K562 (cell line): ENCODE measurements around the gene DENND6B. TPM values are rescaled to one million over a fixed set of nuclear protein-coding genes. Genes with fewer than 3 reads are reported as not detected.
"Not testable (repeated sequence)": the region's sequence is repeated elsewhere in the genome, so short reads cannot be mapped to it uniquely, and the experiment has no call there.

Experiments
- ATAC-seq: fragments of 200-7000 bp; cut with Tn5 transposase; 3 replicates; pipeline ENCODE4 v1.9.1; 2020; ENCODE audit warnings: moderate library complexity
- BruUV-seq: library from RNA; stranded (reverse); fragments of 400-500 nt; replicated peaks from 2 replicates; lab custom pipeline; 2021; lab: Mats Ljungman, UMichigan
- CTCF ChIA-PET: fragments of 300-600 bp; formaldehyde crosslinking; extraction: SDS; loops from one replicate; lab custom pipeline; 2021; ENCODE audit warnings: low intra/inter-chr PET ratio; lab: Yijun Ruan, JAX
- POLR2A ChIA-PET: fragments of 300-600, 350-650 bp; sonication (Branson Sonifier 250); formaldehyde crosslinking; extraction: SDS; loops from one replicate; lab custom pipeline; 2021; ENCODE audit warnings: antibody characterized with exemption, inconsistent platforms; lab: Yijun Ruan, JAX
- DNase-seq, 4 experiments: peaks; one replicate each; pipeline versions ENCODE4 v3.0.0 to v3.0.0-alpha.2; 2011 to 2018; ENCODE audit warnings: low spot score in 3 of 4, mixed read lengths in 3 of 4; ENCODE audit errors: extremely low read depth in 1 of 4
- FAIRE-seq: peaks from 2 replicates; lab custom pipeline; 2011; peaks lifted over from hg19 to GRCh38; lab: Jason Lieb, UNC
- H2AFZ ChIP-seq: 2 replicates; pipeline ENCODE4 v1.6.0; 2011; ENCODE audit warnings: low read depth, low read length, control low read depth, inconsistent platforms
- H3K27ac ChIP-seq: fragments of 200-600 bp; 3 replicates; pipeline ENCODE4 v1.8.0; 2011; ENCODE audit warnings: low read depth, mild to moderate bottlenecking, control low read depth, inconsistent platforms, low read length, moderate library complexity, mixed read lengths; ENCODE audit errors: extremely low read depth
- H3K27me3 ChIP-seq, 2 experiments: fragments of 300-600 bp in 1 of 2; 2 replicates in 1 of 2; 3 replicates in 1 of 2; pipeline versions ENCODE4 v1.6.0 to v1.8.0; 2011; ENCODE audit warnings: inconsistent platforms in 2 of 2, low read length in 2 of 2, mild to moderate bottlenecking in 1 of 2, mixed read lengths in 1 of 2, moderate library complexity in 1 of 2; ENCODE audit not compliant: control insufficient read depth in 2 of 2, insufficient read depth in 2 of 2
- H3K36me3 ChIP-seq: fragments of 300-600 bp; 3 replicates; pipeline ENCODE4 v1.8.0; 2011; ENCODE audit warnings: mild to moderate bottlenecking, low read length, inconsistent platforms; ENCODE audit not compliant: control insufficient read depth, insufficient read depth
- H3K4me1 ChIP-seq, 2 experiments: fragments of 200-600 bp in 1 of 2; replicated peaks in 1 of 2; 2 replicates in 1 of 2; 3 replicates in 1 of 2; pipeline versions ENCODE4 v1.5.1 to v1.8.0; 2011; ENCODE audit warnings: inconsistent platforms in 2 of 2, low read length in 2 of 2, mild to moderate bottlenecking in 1 of 2, mixed read lengths in 1 of 2, moderate library complexity in 1 of 2; ENCODE audit not compliant: control insufficient read depth in 2 of 2, insufficient read depth in 2 of 2
- H3K4me2 ChIP-seq: 2 replicates; pipeline ENCODE4 v1.6.1; 2011; ENCODE audit warnings: low read length, control low read depth, inconsistent platforms, mixed read lengths; ENCODE audit not compliant: insufficient read depth
- H3K4me3 ChIP-seq: fragments of 200-600 bp; sonication (generic), shearing (Covaris generic); 2 replicates; pipeline ENCODE4 v1.5.1; 2016; ENCODE audit warnings: control low read depth, inconsistent platforms
- H3K79me2 ChIP-seq: fragments of 200-600 bp; 3 replicates; pipeline ENCODE4 v1.8.0; 2011; ENCODE audit warnings: low read length, inconsistent platforms; ENCODE audit not compliant: control insufficient read depth, insufficient read depth
- H3K9ac ChIP-seq, 2 experiments: 2 replicates each; pipeline versions ENCODE4 v1.6.0 to v1.6.1; 2011; ENCODE audit warnings: low read depth in 2 of 2, low read length in 2 of 2, control low read depth in 1 of 2, inconsistent platforms in 1 of 2, mild to moderate bottlenecking in 1 of 2, mixed read lengths in 1 of 2; ENCODE audit not compliant: insufficient read depth in 1 of 2
- H3K9me1 ChIP-seq: one replicate; pipeline ENCODE4 v1.6.0; 2011; ENCODE audit warnings: inconsistent platforms, mild to moderate bottlenecking, low read length, moderate library complexity; ENCODE audit not compliant: control insufficient read depth, insufficient read depth
- H3K9me3 ChIP-seq: replicated peaks from 2 replicates; pipeline ENCODE4 v1.5.1; 2011; ENCODE audit warnings: low read depth, low read length, inconsistent platforms; ENCODE audit not compliant: control insufficient read depth, insufficient read depth
- H4K20me1 ChIP-seq: replicated peaks from 2 replicates; pipeline ENCODE4 v1.6.1; 2011; ENCODE audit warnings: low read length, inconsistent platforms, mixed read lengths; ENCODE audit not compliant: control insufficient read depth, insufficient read depth
- USF1 ChIP-seq: sonication (generic); formaldehyde crosslinking; IDR thresholded peaks from 2 replicates; pipeline ENCODE4 v1.9.0; 2022; ENCODE audit warnings: mild to moderate bottlenecking, missing genetic modification reagents
- ZBTB33 ChIP-seq: sonication (generic); formaldehyde crosslinking; IDR thresholded peaks from 2 replicates; pipeline ENCODE4 v1.8.1; 2023; ENCODE audit warnings: mild to moderate bottlenecking, missing genetic modification reagents
- WGBS: fragments of 100-300 bp; shearing (Covaris generic); methylation state at CpG from one replicate; pipeline ENCODE4 v1.1.6; 2016; ENCODE audit warnings: low coverage, mixed read lengths; ENCODE audit not compliant: insufficient coverage; ENCODE audit errors: missing lambda C conversion rate; 5-methylcytosine and 5-hydroxymethylcytosine counted together
- in situ Hi-C: fragments of 300-500 bp; cut with MboI; formaldehyde crosslinking; loops from 4 replicates; pipeline ENCODE4 v1.15.0; 2018; ENCODE audit warnings: inconsistent platforms, mixed read lengths
- intact Hi-C: fragments of 100-400 bp; cut with micrococcal nuclease; formaldehyde crosslinking; loops from 2 replicates; pipeline ENCODE4 v1.14.2; 2022
- polyA plus RNA-seq, 8 experiments: library from polyadenylated mRNA; depleted of rRNA in 4 of 8; stranded (reverse) in 5 of 8; unstranded in 3 of 8; fragments of >200 nt; fragmentation: Nextera tagmentation in 2 of 8; fragmentation: Illumina TruSeq in 1 of 8; extraction: Ambion mirVana in 2 of 8; extraction: Trizol in 1 of 8; gene quantifications; 2 replicates each; pipeline versions ENCODE4 v1.2.1 to v1.2.3, GENCODE V29; 2011 to 2014; ENCODE audit warnings: inconsistent platforms in 1 of 8, missing spikeins in 1 of 8
- total RNA-seq, 7 experiments: library from RNA; depleted of rRNA in 6 of 7; stranded (reverse); fragments of >200 nt in 6 of 7; fragmentation: Illumina TruSeq in 2 of 7; extraction: Trizol in 2 of 7; gene quantifications; 2 replicates each; pipeline versions ENCODE4 v1.2.1 to v1.2.3, GENCODE V29; 2011 to 2021; ENCODE audit warnings: low replicate concordance in 1 of 7

The DENND6B gene
- total and polyA plus RNA-seq, 9 of the 15 experiments (the other 6 are each of a cell fraction or from before 2014, with no cell fraction given) = 0.07 to 3.7 (median 1.5) TPM

- ChIA-PET POLR2A (interaction anchor here (0.6 to 1.1 kb wide), 2 partner anchors 155 to 224 kb away, joined by 3 to 4 read pairs; no protein-coding TSS in a partner anchor), CTCF (interaction anchor here (2.4 kb wide), 1 partner anchor 69 kb away, joined by 8 read pairs; the partner anchor contains the start of gene PPP6R2)
- WGBS = 24% methylated on average over 5 of the region's 10 CpGs
- peak; percentile 28; the same call in 1 of the 2 replicates for TF ChIP-seq USF1 (CRISPR knock-in tag)
- H3K36me3 ChIP-seq = peaks cover 26% of the 10 kb centered on the region; the same call in 1 of the 3 replicates
- not testable (repeated sequence) for H3K79me2 ChIP-seq, H2AFZ ChIP-seq, H3K9ac ChIP-seq, H4K20me1 ChIP-seq, H3K4me2 ChIP-seq, ATAC-seq, FAIRE-seq, DNase-seq, H3K27ac ChIP-seq, H3K27me3 ChIP-seq, H3K9me3 ChIP-seq, H3K9me1 ChIP-seq, BruUV-seq, H3K4me3 ChIP-seq
- intact Hi-C loops = loop anchor here (2.0 to 5.0 kb wide), 2 partner anchors 54 to 69 kb away; partner anchors contain the start of genes DENND6B and PPP6R2
- peaks cover 7 to 64% of the 10 kb centered on the region in 2 experiments; a peak in 4 of 5 replicates for H3K4me1 ChIP-seq
- in situ Hi-C loops = loop anchor here (5.0 kb wide), 1 partner anchor 54 kb away; the partner anchor contains the start of gene DENND6B
Measured at GRCh38 chr22:50273781-50274180, 53.0 kb downstream of the DENND6B start.

- CTCF ChIA-PET, H4K20me1 ChIP-seq, BruUV-seq, H3K4me2 ChIP-seq, DNase-seq, H3K9me1 ChIP-seq: not testable (repeated sequence)
- H3K36me3 ChIP-seq = peaks cover 22% of the 10 kb centered on the region; the same call in 1 of the 3 replicates
- WGBS = 38% methylated on average over 2 of the region's 11 CpGs
- peak; percentile 71; the same call in 1 of the 2 replicates for TF ChIP-seq ZBTB33 (CRISPR knock-in tag)
- TF ChIP-seq, all 486 proteins: peak for 1; not testable (repeated sequence) for 485
- intact Hi-C loops (loop anchor here (5.0 kb wide), 1 partner anchor 54 kb away; the partner anchor contains the start of gene DENND6B), in situ Hi-C loops (loop anchor here (5.0 kb wide), 1 partner anchor 54 kb away; the partner anchor contains the start of gene DENND6B)
- H3K9ac ChIP-seq, FAIRE-seq, H2AFZ ChIP-seq, ATAC-seq, H3K4me3 ChIP-seq, H3K9me3 ChIP-seq, H3K27me3 ChIP-seq, H3K27ac ChIP-seq, H3K79me2 ChIP-seq: not testable (repeated sequence)
- H3K4me1 ChIP-seq = peaks cover 7 to 68% of the 10 kb centered on the region in 2 experiments; a peak in 4 of 5 replicates
- POLR2A ChIA-PET = interaction anchor here (0.6 to 1.1 kb wide), 2 partner anchors 155 to 224 kb away, joined by 3 to 4 read pairs; no protein-coding TSS in a partner anchor
Measured at GRCh38 chr22:50273352-50273751, 53.5 kb downstream of the DENND6B start.
